Suppressor macrophage (primary cell): ENCODE measurements around the gene PGPEP1.
"Not testable (repeated sequence)": the region's sequence is repeated elsewhere in the genome, so short reads cannot be mapped to it uniquely, and the experiment has no call there.

Experiments
- DNase-seq, 4 experiments: peaks; one replicate each; pipeline ENCODE4 v3.0.0-alpha.2; 2020 to 2022

Gene PGPEP1

DNA sequence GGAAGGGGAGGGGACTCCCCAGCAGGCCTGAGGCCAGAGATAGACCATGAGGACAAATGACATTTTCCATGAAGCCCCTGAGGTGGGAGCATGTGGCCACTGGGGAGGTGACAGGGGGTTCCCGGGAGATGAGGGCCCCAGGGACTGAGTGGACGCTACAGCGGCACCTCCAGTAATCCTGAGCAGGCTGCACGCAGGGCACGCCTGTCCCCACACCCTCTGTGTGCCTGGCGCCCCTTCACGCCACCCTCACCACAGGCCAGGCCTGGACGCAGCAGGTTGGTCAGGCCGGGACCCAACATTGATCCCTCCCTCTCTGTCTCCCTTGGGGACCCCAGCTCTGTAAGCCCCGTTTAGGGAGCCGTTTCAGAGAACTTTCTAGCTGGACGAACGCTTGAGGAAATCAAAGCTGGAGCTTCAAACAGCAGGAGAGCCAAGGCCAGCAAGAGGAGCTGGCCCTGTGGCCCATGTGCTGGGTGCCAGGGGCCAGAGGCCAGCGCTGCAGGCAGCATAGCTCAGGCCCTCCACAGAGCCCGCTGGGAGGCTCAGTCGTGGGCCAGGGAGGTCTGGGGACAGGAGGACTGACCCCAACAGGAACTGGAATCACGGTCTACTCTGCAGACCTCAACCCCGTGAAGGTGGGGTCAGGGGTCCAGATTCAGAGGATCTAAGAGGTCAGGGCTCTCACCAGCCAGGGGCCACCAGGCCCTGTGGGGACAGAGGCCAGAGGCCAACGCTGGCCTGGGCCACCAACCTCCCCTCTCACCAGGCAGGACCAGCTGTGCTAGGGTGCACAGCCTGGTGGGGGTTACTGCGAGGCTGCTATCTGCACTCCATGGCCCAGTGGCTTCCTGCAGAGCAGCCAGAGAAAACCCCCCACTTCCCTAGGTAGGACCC, 32.1 kb upstream of the PGPEP1 start:
- DNase-seq, result no peak

DNA sequence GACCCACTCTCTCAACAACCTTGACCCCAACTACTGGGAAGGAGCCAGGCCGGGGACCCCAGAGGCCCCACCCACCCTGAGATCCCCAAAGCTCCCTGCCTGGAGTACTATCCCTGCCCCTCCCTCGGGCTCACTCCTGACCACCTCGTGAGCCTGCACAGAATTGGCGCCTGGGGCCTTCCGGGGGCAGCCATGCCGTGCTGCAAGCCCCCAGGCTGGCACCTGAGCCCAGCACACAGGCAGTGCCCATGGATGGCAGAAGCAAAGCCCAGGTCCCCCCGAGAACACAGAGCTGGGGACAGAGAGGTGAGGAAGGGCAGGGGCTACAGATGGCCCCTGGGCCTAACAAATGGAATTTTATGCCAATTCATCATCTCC, 31.5 kb upstream of the PGPEP1 start:
- peak in 1 of 4 experiments; percentile 2 for DNase-seq

DNA sequence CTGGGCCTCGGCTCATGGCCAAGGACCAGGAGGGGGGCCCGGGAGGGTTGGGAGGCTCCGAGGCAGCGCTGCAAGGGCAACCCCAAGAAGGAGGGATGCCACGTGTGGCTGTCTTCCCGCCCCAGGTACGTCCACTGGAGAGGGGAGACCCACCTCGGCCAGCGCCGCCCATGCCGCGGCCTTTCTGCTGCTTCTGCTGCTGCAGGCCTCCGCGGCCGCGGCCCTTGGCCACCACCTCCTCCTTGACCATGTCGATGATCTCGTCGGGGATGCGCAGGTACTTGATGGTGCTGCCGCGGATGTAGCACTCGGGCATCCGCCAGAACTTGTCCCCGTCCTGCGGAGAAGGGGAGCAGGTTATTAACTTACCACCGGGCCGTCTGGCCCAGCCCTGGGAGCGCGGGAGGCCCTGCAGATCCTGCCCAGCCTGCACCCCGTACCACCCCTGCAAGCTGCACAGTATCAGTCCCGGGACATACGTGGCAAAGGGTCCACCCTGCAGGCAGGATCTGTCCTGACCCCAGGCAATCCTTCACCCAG, 30.8 kb upstream of the PGPEP1 start:
- no peak for DNase-seq

DNA sequence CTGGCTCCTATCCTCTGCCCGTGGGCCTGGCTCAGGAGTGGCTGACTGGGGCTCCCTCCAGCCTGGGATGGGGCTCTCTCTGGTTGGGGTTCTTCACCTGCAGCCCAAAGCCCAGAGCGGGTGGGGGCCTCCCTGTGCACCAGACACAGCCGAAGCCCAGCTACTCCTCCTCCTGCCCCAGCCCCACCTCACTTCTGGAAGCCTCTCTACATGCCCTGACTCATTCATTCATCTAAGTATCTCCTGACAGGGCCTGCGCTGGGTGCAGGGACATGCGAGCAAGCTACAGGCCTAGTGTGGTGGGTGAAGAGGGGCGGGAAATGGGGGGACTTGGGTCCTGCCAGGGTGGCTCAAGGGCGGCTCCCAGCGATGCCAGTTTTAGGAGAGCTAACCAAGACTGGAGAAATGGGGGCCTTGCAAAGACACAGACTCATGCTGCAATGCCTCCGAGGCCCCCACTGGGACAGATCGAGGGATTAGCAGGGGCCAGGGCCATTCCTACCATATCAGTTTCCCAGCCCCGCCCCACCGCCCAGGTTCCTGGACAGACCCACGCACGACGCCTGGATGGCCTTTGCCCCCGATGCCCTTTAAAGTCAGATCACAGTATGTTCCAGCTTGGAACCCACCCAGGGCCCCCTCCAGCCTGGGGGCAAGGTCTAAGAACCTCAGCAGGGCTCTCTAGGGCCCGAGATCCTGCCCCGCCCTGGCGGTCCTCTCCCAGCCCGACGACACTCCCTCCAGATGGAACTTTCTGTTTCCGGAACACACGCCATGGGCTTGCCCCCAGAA, 30.1 kb upstream of the PGPEP1 start:
- no peak for DNase-seq

DNA sequence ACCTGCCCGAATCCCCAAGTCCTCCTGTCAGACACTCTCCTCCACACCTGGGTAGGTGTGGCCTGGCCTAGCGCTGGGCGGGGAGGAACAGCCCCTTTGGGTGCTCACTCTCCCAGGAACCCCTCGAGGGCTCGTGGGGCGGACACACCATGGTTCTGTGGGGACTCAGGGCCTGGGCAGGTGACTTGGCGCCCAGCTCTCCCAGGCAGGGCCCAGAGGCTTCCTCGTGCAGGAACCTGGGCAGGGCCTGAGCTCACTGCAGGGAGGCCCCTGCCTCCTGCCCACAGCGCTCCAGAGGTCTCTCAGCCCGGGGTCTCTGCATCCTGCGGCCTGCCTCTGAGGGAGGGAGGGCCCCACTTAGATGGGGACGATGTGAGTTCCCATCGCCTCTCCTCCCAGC, 29.4 kb upstream of the PGPEP1 start:
- DNase-seq, result no peak

DNA sequence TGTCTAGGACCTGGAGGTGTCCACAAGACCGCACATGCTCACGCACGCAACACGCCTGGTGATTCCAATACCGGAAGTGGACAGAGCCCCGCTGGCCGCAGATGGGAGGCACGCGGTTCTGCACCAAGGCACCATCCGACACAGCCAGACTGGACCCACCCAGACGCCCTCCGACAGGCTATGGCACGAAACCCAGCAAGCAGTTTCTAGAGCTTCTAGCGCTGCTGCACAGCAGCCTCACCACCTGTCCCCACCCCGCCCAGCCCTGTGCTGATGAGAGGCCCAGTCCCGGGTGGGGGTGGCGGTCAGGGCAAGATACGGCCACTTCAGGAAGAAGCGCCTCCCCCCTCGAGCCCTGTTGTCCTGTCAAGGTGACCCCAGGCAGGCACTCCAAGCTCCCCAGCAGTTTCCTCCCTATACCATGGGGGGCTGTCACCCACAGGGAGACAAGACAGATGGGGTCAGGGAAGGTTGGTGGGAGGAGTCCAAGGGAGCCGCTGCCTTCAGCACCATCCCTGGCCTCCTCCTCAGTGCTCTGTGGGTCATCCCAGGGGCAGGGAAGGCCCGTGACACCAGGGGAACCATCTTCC, 28.8 kb upstream of the PGPEP1 start:
- no peak for DNase-seq

DNA sequence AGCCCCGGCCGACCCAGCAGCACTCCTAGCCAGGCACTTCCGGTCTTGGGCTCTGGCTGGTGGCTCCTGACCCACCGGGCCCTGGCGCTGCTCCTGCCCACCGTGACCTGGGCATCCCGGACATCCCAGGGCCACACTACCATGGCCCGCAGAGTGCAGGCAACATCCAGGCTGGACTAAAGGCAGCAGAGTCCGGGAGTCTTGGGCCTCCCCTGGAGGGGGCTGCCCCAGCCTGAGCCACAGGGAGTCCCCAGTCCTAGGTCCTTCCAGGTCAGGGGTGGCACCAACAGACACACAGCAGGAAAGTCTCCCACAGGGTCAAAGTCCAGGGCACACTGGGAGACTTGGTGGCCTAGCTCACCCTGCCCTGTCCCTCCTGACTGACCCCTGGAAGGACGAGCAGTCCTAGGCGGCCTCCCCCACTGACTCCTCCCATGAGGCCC, 28.3 kb upstream of the PGPEP1 start:
- no peak for DNase-seq

DNA sequence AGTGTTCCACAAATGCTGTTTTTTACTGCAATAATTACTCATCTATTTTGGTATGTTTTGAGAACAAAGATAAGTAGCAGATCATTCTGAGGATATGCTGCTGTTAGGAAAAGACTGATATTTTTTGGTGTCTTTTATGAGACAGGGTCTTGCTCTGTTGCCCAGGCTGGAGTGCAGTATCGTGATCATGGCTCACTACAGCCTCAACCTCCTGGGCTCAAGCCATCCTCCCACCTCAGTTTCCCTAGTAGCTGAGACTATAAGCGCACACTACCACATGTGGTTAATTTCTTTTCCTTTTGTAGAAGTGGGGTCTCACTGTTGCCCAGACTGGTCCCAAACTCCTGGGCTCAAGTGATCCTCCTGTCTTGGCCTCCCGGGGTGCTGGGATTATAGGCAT, 27.0 kb upstream of the PGPEP1 start:
- DNase-seq, result no peak

DNA sequence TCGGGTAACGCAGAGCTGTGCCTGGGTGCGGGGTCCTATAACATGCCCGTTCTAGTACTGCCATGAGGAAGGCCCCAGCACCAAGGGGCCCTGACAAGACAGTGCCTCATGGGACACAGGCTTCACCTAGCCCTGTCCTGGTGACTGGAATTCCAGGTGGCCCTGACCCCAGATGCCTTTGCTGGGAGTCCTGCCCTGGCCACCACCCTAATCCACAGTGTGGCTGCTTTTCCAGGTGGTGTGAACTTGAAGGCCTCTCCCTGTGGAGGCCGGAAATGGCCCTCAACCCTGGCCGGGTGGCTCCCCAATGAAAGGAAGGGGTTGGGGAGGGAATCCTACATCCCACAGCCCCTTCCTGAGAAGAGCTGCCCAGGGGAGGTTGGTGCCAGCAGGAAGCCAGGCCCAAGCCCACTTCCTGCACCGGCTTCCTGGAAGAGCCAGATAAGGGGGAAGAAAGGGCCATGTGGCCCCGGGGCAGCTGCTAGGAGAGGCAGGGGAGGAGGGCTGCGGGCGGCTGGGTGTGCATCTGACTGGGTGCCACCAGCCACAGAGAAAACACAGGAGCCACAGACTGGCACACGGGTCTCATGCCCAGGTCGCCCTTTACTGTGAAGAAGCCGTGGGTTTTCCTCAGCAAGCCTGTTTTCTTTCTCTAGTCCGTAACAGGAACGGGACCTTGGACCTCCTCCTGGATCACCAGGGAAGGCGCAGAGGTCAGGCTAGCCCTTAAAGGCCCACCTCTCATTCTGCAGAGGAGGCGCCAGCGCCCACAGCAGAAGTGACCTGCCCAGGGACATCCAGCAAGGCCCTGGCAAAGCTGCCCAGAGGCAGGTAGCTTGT, 22.2 kb upstream of the PGPEP1 start:
- DNase-seq, result peak; percentile 39 to 71 (median 53)

DNA sequence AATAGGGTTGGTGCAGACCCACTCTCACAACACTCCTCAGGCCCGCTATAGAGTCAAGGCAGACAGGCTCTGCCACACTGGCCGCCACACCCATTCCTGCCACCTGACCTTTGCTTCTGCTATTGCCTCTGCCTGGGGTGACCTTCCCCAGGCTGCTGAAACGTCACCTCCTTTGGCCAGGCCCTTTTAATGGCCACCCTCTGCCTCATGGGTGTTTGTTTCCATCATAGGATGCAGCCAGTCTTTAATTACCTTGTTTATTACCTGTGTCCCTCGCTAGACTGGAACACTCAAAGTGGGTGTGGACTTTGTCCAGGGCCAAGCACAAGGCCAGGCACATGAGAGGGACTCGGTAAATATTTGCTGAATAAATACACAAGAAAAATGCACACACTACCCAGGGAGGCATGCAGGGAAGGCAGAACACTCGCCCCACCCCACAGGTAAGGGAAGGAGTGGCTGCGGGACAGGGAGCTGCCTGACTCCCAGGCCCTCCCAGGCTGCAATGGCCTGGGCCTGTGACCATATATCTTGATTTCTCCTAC, 20.7 kb upstream of the PGPEP1 start:
- DNase-seq, result peak; percentile 51 to 76 (median 64)

DNA sequence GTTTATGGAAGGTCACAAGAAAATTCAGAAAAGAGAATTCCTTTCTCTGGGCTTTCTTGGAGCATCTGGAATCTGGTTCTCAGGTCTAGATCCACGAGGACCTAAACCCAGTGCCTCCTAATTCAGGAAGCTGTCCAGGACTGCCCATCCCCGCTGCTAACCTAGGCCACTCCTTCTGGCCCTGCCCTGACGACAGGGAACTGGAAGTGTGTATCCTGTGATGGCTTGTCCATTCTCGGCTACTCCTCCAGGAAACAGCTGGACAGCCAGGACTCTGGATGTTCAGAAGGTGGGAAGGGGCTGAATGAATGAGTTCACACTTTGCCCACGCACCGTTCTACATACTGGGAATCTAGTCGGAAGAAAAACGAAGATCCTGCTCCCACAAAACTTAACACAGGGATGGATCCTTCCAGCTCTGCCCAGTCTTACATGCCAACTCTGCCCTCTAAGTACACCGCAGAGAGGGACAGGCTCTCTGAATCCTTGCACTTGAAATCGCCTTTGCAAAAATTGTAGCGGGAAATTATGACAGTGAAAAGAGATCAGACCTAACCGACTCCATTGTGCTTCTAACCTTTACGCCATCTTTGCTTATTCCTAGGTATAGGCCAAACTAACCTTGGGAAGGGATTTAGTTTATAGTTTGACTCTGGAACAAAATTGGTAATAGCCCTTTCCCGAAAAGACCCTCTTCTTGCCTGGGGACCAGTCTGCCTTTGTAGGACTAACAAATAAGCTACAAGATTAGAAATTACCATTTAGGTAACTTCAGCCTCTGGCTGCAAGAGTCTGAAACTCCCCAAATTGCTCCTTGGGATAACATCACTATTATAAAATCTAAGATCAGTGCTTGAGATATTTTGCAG, 19.3 kb upstream of the PGPEP1 start:
- peak; percentile 57 to 81 (median 72) for DNase-seq

DNA sequence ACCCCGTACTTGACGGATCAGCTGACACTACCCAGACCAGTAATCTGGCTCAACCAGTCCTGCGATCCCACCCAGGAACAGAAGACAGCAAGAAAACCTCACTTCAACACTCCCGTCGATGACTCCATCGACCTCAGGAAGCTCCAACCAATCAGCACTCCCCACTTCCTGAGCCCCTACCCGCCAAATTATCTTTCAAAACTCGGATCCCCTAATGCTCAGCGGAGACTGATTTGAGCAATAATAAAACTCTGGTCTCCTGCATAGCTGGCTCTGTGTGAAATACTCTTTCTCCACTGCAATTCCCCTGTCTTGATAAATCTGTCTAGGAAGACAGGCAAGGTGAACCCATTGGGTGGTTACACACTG, 18.7 kb upstream of the PGPEP1 start:
- peak in 3 of 4 experiments; percentile 30 to 52 (median 41) for DNase-seq

DNA sequence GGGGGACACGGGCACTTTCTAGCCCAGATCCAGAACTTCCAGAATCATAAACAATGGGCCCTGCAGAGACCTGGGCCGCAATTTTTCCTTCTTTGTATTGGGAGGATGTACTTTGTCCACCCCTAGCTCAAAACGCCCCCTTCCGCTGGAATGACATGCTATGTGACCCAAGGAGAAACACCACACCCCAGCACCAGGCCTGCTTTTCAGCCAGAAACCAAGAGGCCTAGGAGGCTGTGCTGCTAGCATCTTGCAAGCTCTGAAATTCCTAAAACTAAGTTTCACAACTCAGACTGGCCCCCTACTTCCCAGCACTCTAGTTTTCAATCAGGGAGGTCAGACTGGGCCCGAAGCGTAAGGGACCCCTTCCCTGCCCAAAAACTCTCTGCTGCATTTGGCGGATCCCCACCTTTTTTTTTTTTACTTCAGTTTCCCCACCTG, 18.1 kb upstream of the PGPEP1 start:
- DNase-seq, result peak; percentile 63 to 79 (median 76)

DNA sequence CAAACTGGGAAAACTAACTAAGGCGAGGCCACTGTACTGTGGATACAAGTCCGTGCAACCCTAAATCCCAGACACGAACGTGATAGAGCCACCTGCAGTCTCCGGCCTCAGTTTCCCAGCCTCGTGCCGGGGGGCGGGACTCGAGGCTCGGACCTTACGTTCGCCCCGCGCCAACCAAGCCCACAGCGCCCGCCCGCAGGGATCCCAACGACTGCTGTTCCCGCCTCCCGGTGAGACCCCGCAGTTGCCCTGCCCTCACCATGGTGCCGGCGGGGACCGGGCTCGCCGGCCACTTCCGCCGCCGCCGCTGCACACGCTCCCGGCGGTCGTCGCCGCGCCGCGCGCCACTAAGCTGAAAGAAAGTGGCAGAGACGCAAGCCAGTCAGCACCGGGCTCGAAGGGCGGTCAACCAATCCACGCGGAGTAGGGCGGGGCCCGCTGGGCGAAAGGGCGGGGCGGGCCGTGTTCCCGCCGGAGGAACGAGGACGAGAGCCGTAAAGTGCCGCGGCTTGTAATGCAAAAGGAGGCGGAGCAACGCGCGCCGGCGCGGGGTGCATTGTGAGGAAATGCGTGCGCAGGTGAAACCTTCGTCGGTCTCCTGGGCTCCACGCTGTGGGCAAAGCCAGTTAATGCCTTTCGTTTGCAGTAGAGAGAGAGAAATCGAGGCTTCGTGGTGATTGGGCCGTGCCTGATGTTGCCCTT, 17.5 kb upstream of the PGPEP1 start, which contains the start of gene LSM4:
Gene LSM4 (minus strand): TSS at position 318 of the 702 bp plus-strand sequence. CDS start 56 bp downstream, at position 262.
- peak; percentile 98 to 99 (median 99) for DNase-seq

DNA sequence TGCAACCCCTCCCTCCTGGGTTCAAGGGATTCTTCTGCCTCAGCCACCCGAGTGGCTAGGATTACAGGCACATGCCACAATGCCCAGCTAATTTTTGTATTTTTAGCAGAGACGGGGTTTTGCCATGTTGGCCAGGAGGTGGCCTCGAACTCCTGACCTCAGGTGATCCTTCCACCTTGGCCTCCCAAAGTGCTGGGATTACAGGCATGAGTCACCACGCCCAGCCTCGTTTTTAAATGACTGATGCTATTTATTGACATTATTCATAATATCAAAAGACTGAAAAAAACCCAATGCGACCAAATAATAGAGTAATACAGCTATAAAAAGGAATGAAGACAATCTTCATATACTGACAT, 16.0 kb upstream of the PGPEP1 start:
- DNase-seq, result not testable (repeated sequence)

DNA sequence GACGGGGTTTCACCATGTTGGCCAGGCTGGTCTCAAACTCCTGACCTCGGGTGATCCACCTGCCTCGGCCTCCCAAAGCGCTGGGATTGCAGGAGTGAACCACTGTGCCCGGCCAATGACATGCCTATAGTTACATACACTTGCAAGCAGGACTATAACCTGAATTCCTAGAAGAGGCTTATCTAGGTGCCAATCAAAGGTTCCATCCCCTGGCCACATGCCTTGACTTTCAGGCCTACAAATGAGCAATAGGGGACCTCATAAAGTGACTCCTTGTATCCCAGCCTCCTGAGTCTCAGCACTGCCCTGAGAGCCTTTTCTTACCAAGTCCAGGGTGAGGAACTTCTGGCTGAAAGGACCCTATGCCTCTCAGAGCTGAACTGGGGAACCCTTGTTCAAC, 13.6 kb upstream of the PGPEP1 start:
- no peak for DNase-seq

DNA sequence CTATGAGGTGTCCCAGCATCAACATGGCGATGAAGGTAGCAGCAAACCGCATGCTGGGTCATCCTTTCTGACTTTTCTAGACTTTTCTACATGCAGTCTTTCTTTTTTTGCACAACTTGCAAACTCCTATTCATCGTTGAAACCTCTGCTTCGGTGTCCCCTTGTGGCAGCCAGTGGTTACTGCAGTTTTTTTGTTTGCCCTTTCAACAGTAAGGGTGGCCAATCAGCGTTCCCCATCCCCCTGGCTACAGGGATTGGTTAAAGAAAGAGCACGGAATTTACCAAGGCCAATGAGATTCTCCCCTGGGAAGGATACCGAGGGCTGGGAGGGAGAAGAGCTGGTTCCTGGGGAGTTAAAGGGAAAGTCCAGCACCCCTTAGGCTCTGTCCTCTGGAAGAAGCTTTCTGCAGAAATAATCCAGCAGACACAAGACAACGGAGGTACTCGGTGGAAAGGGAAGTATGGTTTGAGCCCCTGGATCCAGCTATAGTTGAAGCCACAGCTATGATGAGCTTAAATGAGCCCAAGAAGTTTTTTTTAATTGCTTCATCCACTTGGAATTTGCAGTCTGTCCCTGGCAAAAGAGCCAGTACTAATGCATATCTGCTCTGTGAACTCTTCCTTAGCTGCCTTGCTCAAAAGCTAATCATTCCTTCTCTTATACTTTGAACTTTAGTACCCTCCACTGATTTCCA, 11.9 kb upstream of the PGPEP1 start:
- peak; percentile 95 to 98 (median 96) for DNase-seq

DNA sequence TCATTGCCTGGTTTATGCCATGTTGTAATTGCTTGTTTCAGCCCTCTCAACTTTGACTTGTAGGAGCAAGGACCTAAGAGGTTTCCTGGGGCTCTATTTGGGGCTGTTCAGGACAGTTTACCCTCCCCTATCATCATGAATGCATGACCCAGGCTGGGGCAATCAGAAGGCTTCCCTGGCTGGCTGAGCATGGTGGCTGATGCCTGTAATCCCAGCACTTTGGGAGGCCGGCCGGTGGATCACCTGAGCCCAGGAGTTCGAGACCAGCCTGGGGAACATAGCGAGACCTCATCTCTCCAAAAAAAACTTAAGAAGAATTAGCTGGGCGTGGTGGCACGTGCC, 11.4 kb upstream of the PGPEP1 start:
- no peak for DNase-seq

DNA sequence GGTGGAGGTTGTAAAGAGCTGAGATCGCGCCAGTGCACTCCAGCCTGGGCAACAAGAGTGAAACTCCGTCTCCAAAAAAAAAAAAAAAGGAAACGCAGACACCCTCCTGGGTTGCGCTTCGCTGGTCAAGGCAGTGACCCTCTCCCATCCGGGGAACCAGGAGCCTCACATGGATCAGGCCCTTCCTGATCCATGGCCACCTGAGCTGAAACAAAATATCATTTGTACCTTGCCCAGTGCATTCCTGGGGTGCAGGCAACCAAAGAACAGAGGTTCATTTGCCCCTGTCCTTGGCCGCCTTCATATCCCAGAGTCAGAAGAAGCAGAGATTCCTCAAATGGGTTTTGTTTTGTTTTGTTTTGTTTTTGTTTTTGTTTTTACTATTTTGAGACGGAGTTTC, 9.5 kb upstream of the PGPEP1 start:
- no peak for DNase-seq
